H1 (cell line): ENCODE data around the gene OASL. TPM values are rescaled to one million over a fixed set of nuclear protein-coding genes. Genes with fewer than 3 reads are reported as not detected.

Source experiments
- CTCF ChIA-PET: fragments of 300-600 bp; sonication (Branson Sonifier 250); formaldehyde crosslinking; loops from one replicate; lab custom pipeline; 2021; ENCODE audit not compliant: partially characterized antibody; lab: Charles Lee
- POLR2A ChIA-PET: fragments of 300-600 bp; sonication (Branson Sonifier 250); formaldehyde crosslinking; loops from one replicate; lab custom pipeline; 2021; ENCODE audit warnings: inconsistent platforms; ENCODE audit not compliant: partially characterized antibody; lab: Charles Lee
- DNase-seq, 2 experiments: peaks; one replicate each; pipeline versions ENCODE4 v3.0.0 to v3.0.0-alpha.2; 2010 to 2022; ENCODE audit warnings: low spot score in 2 of 2, low read depth in 1 of 2, mixed read lengths in 1 of 2
- FAIRE-seq: peaks from 2 replicates; lab custom pipeline; 2011; peaks lifted over from hg19 to GRCh38; lab: Jason Lieb, UNC
- H2AFZ ChIP-seq: 2 replicates; pipeline ENCODE4 v1.8.1; 2012; ENCODE audit warnings: low read length, inconsistent platforms
- H2AK5ac ChIP-seq: 2 replicates; pipeline ENCODE4 v1.6.1; 2013; ENCODE audit warnings: low read depth, low read length
- H2BK120ac ChIP-seq: replicated peaks from 2 replicates; pipeline ENCODE3; 2013; ENCODE audit warnings: low read depth, low read length, inconsistent platforms
- H2BK12ac ChIP-seq: 2 replicates; pipeline ENCODE4 v1.6.1; 2013; ENCODE audit warnings: low read depth, low read length
- H2BK15ac ChIP-seq: 2 replicates; pipeline ENCODE4 v1.6.1; 2013; ENCODE audit warnings: low read length
- H2BK20ac ChIP-seq: 2 replicates; pipeline ENCODE4 v1.6.1; 2013; ENCODE audit warnings: low read length
- H2BK5ac ChIP-seq: 2 replicates; pipeline ENCODE4 v1.6.1; 2013; ENCODE audit warnings: low read depth, low read length
- H3K14ac ChIP-seq: 2 replicates; pipeline ENCODE4 v1.6.1; 2013; ENCODE audit warnings: inconsistent platforms; ENCODE audit not compliant: insufficient read length
- H3K18ac ChIP-seq: 2 replicates; pipeline ENCODE4 v1.6.1; 2013; ENCODE audit warnings: low read length; ENCODE audit errors: extremely low read depth
- H3K23ac ChIP-seq: 2 replicates; pipeline ENCODE4 v1.6.1; 2013; ENCODE audit warnings: inconsistent platforms; ENCODE audit not compliant: insufficient read length
- H3K23me2 ChIP-seq: 2 replicates; pipeline ENCODE4 v1.6.1; 2013; ENCODE audit warnings: low read depth, low read length
- H3K27ac ChIP-seq: 2 replicates; pipeline ENCODE4 v1.6.1; 2011; ENCODE audit warnings: low read depth, low read length, inconsistent platforms
- H3K27me3 ChIP-seq, 4 experiments: replicated peaks in 1 of 4; 1 replicate in 1 of 4; 2 replicates in 3 of 4; pipeline versions ENCODE4 v1.6.1 to v1.8.1; 2011 to 2013; ENCODE audit warnings: low read length in 3 of 4, mild to moderate bottlenecking in 3 of 4, inconsistent platforms in 2 of 4, mixed read lengths in 2 of 4, moderate library complexity in 1 of 4; ENCODE audit not compliant: control insufficient read depth in 3 of 4, insufficient read depth in 3 of 4; ENCODE audit errors: extremely low read depth in 1 of 4
- H3K36me3 ChIP-seq, 4 experiments: 2 replicates each; pipeline versions ENCODE4 v1.6.1 to v1.8.1; 2011 to 2013; ENCODE audit warnings: mild to moderate bottlenecking in 4 of 4, low read length in 3 of 4, moderate library complexity in 2 of 4, control low read depth in 1 of 4, inconsistent platforms in 1 of 4; ENCODE audit not compliant: insufficient read depth in 4 of 4, control insufficient read depth in 2 of 4
- H3K4ac ChIP-seq: replicated peaks from 2 replicates; pipeline ENCODE3; 2013; ENCODE audit warnings: low read length, low read depth, mixed read lengths, inconsistent platforms; ENCODE audit not compliant: insufficient read length
- H3K4me1 ChIP-seq, 4 experiments: replicated peaks in 1 of 4; 1 replicate in 1 of 4; 2 replicates in 3 of 4; pipeline versions ENCODE4 v1.6.1 to v1.8.1; 2011 to 2013; ENCODE audit warnings: low read length in 3 of 4, inconsistent platforms in 2 of 4, mixed read lengths in 1 of 4; ENCODE audit not compliant: insufficient read depth in 4 of 4, control insufficient read depth in 3 of 4
- H3K4me2 ChIP-seq, 2 experiments: 2 replicates each; pipeline versions ENCODE4 v1.6.1 to v1.8.1; 2011 to 2013; ENCODE audit warnings: low read depth in 2 of 2, low read length in 2 of 2, control low read depth in 1 of 2, inconsistent platforms in 1 of 2, mild to moderate bottlenecking in 1 of 2; ENCODE audit not compliant: insufficient read depth in 1 of 2
- H3K4me3 ChIP-seq, 4 experiments: fragments of 200-600, 300-600 bp in 1 of 4; sonication (generic), shearing (Covaris generic), sonication (Bioruptor Twin) in 1 of 4; 2 replicates each; pipeline versions ENCODE4 v1.5.1 to v1.8.1; 2011 to 2016; ENCODE audit warnings: low read length in 4 of 4, low read depth in 3 of 4, control low read depth in 2 of 4, inconsistent platforms in 2 of 4, mild to moderate bottlenecking in 2 of 4, mixed read lengths in 1 of 4, moderate library complexity in 1 of 4; ENCODE audit not compliant: insufficient read depth in 2 of 4; ENCODE audit errors: extremely low read depth in 1 of 4
- H3K56ac ChIP-seq: replicated peaks from 2 replicates; pipeline ENCODE3; 2013; ENCODE audit warnings: low read depth, mild to moderate bottlenecking, mixed read lengths, low read length, inconsistent platforms; ENCODE audit not compliant: insufficient read length
- H3K79me1 ChIP-seq: 2 replicates; pipeline ENCODE4 v1.6.1; 2013; ENCODE audit warnings: low read depth, low read length, control low read depth
- H3K79me2 ChIP-seq, 2 experiments: 2 replicates each; pipeline versions ENCODE4 v1.6.1 to v1.8.1; 2012 to 2013; ENCODE audit warnings: low read length in 2 of 2, mild to moderate bottlenecking in 2 of 2, inconsistent platforms in 1 of 2; ENCODE audit not compliant: insufficient read depth in 2 of 2, control insufficient read depth in 1 of 2
- H3K9ac ChIP-seq, 4 experiments: replicated peaks in 1 of 4; 1 replicate in 1 of 4; 2 replicates in 3 of 4; pipeline versions ENCODE4 v1.6.1 to v1.8.1; 2011 to 2013; ENCODE audit warnings: low read depth in 3 of 4, low read length in 3 of 4, control low read depth in 2 of 4, mild to moderate bottlenecking in 2 of 4, moderate library complexity in 2 of 4, inconsistent platforms in 1 of 4; ENCODE audit errors: extremely low read depth in 1 of 4
- H3K9me3 ChIP-seq, 2 experiments: 2 replicates each; pipeline versions ENCODE4 v1.6.1 to v1.8.1; 2012 to 2013; ENCODE audit warnings: mild to moderate bottlenecking in 2 of 2, moderate library complexity in 2 of 2, control low read depth in 1 of 2, inconsistent platforms in 1 of 2, low read depth in 1 of 2, low read length in 1 of 2, mixed read lengths in 1 of 2; ENCODE audit not compliant: insufficient read depth in 2 of 2
- H4K20me1 ChIP-seq, 2 experiments: replicated peaks in 1 of 2; 2 replicates each; pipeline versions ENCODE3 to v1.8.1; 2011 to 2013; ENCODE audit warnings: inconsistent platforms in 2 of 2, low read length in 2 of 2, mild to moderate bottlenecking in 1 of 2; ENCODE audit not compliant: insufficient read depth in 2 of 2, control insufficient read depth in 1 of 2
- H4K5ac ChIP-seq: 2 replicates; pipeline ENCODE4 v1.6.1; 2013; ENCODE audit warnings: low read length, low read depth, mixed read lengths, inconsistent platforms; ENCODE audit not compliant: insufficient read length
- H4K8ac ChIP-seq: 2 replicates; pipeline ENCODE4 v1.8.0; 2013; ENCODE audit warnings: mild to moderate bottlenecking, moderate library complexity, low read length, inconsistent platforms; ENCODE audit not compliant: insufficient read depth; ENCODE audit errors: extremely low read depth
- H4K91ac ChIP-seq: replicated peaks from 2 replicates; pipeline ENCODE3; 2013; ENCODE audit warnings: low read length, mixed read lengths, inconsistent platforms; ENCODE audit not compliant: insufficient read length
- ATF2 ChIP-seq: IDR thresholded peaks from 2 replicates; pipeline ENCODE4 v1.6.1; 2012; ENCODE audit warnings: low read length, inconsistent platforms
- EGR1 ChIP-seq: IDR thresholded peaks from 2 replicates; pipeline ENCODE4 v1.6.1; 2011; ENCODE audit warnings: low read depth, low read length, borderline replicate concordance
- EZH2 ChIP-seq: fragments of 200-600 bp; sonication (generic); IDR thresholded peaks from 2 replicates; pipeline ENCODE4 v1.7.1; 2012; ENCODE audit warnings: low read depth, mild to moderate bottlenecking, moderate library complexity, low read length, inconsistent platforms; ENCODE audit not compliant: severe bottlenecking
- GABPA ChIP-seq: IDR thresholded peaks from 2 replicates; pipeline ENCODE4 v1.6.1; 2011; ENCODE audit warnings: mild to moderate bottlenecking, low read length, moderate library complexity, borderline replicate concordance; ENCODE audit not compliant: insufficient read depth
- RAD21 ChIP-seq, 2 experiments: IDR thresholded peaks in 1 of 2; conservative IDR thresholded peaks in 1 of 2; 2 replicates each; pipeline ENCODE4 v1.6.1; 2011; ENCODE audit warnings: low read depth in 2 of 2, low read length in 2 of 2, improper control_type of control experiment in 1 of 2, inconsistent platforms in 1 of 2, mild to moderate bottlenecking in 1 of 2, moderate library complexity in 1 of 2
- SIN3A ChIP-seq, 2 experiments: IDR thresholded peaks in 1 of 2; conservative IDR thresholded peaks in 1 of 2; 2 replicates each; pipeline ENCODE4 v1.6.1; 2011 to 2012; ENCODE audit warnings: low read length in 2 of 2, improper control_type of control experiment in 1 of 2, low read depth in 1 of 2, mild to moderate bottlenecking in 1 of 2
- TBP ChIP-seq: IDR thresholded peaks from 2 replicates; pipeline ENCODE4 v1.6.1; 2011; ENCODE audit warnings: low read depth, low read length, improper control_type of control experiment
- TCF12 ChIP-seq: IDR thresholded peaks from 2 replicates; pipeline ENCODE4 v1.6.1; 2011; ENCODE audit warnings: low read depth, mild to moderate bottlenecking, low read length
- WGBS, 2 experiments: shearing (Covaris generic) in 1 of 2; methylation state at CpG; one replicate each; pipeline versions ENCODE4 v1.1.6 to v1.1.7; 2013 to 2015; ENCODE audit warnings: low lambda C conversion rate in 2 of 2, mixed read lengths in 2 of 2, inconsistent platforms in 1 of 2, low coverage in 1 of 2, missing lambda C conversion rate in 1 of 2; ENCODE audit not compliant: insufficient replicate concordance in 2 of 2, insufficient coverage in 1 of 2, insufficient read length in 1 of 2; ENCODE audit errors: extremely low coverage in 1 of 2, missing lambda C conversion rate in 1 of 2; 5-methylcytosine and 5-hydroxymethylcytosine counted together
- polyA plus RNA-seq, 7 experiments: library from polyadenylated mRNA; depleted of rRNA in 3 of 7; stranded (reverse) in 5 of 7; unstranded in 2 of 7; fragments of >200 nt in 5 of 7; fragments of 200-250 nt in 2 of 7; gene quantifications; 1 replicate in 5 of 7; 2 replicates in 1 of 7; 4 replicates in 1 of 7; pipeline versions ENCODE4 v1.2.1 to v1.2.3, GENCODE V29; 2011 to 2013; ENCODE audit warnings: missing spikeins in 2 of 7, mixed read lengths in 2 of 7
- total RNA-seq: library from RNA; stranded (reverse); fragmentation: NEBNext Ultra II Directional; extraction: Animal tissue kit (Norgen Biotek cat#: 25700); gene quantifications from 2 replicates; pipeline ENCODE4 v1.2.1, GENCODE V29; 2021

OASL gene
- total and polyA plus RNA-seq, 2 of the 8 experiments (the other 6 are each of a cell fraction or from before 2014, with no cell fraction given) = not detected

GRCh38 chr12:120979862-120980696, 59.0 kb downstream of the OASL start:
- Histone ChIP-seq H4K8ac (no peak overlapping the region), H3K27me3 (no peaks in the 10 kb centered on the region), H3K18ac (no peak overlapping the region; the same call in none of the 2 replicates), H3K56ac (no peak overlapping the region), H2AK5ac (no peak overlapping the region), H2AFZ (no peak overlapping the region), H3K79me2 (no peaks in the 10 kb centered on the region), H2BK5ac (no peak overlapping the region), H3K23ac (no peak overlapping the region), H3K36me3 (no peaks in the 10 kb centered on the region), H3K27ac (no peak overlapping the region), H3K9me3 (no peaks in the 10 kb centered on the region), H3K79me1 (no peaks in the 10 kb centered on the region), H4K20me1 (no peaks in the 10 kb centered on the region), H2BK120ac (no peak overlapping the region), H3K4me1 (peaks cover 0 to 11% (median 1%) of the 10 kb centered on the region in 4 experiments; a peak in 4 of 7 replicates), H3K23me2 (peaks cover 2% of the 10 kb centered on the region; the same call in 1 of the 2 replicates), H3K4me2 (peak overlapping the region in 1 of 2 experiments; percentile 28; a peak in 1 of 4 replicates), H2BK15ac (no peak overlapping the region), H4K91ac (no peak overlapping the region), H3K4ac (peak overlapping the region; percentile 21), H3K9ac (no peak overlapping the region), H2BK20ac (0 out of 2 replicates have a peak overlapping the region, but pooled peaks have one; percentile 48), H3K4me3 (no peak overlapping the region), H4K5ac (no peak overlapping the region), H3K14ac (no peak overlapping the region), H2BK12ac (no peak overlapping the region)
- no peak for FAIRE-seq
- TF ChIP-seq EGR1 = no peak
- no peak for TF ChIP-seq TBP
- no peak for TF ChIP-seq GABPA
- peak; percentile 91; the same call in 1 of the 2 replicates for TF ChIP-seq TCF12
- peak in 1 of 2 experiments; percentile 10; a peak in 1 of 4 replicates for TF ChIP-seq RAD21 (IDR thresholded peaks at IDR 0.05 in 1 of 2, conservative IDR thresholded peaks at IDR 0.05 in 1 of 2; ENCODE audit: low read depth in 2 of 2, low read length in 2 of 2)
- no peak for TF ChIP-seq EZH2
- TF ChIP-seq SIN3A (conservative IDR thresholded peaks at IDR 0.05 in 1 of 2, IDR thresholded peaks at IDR 0.05 in 1 of 2; ENCODE audit: low read depth in 1 of 2, low read length in 2 of 2) = 0 out of 4 replicates have a peak, but pooled peaks of 1 of the 2 experiments have one; percentile 31
- TF ChIP-seq ATF2 = no peak
- 76% methylated on average over 10 of the region's 11 CpGs; no CpG with 5 or more reads in 1 of the 2 experiments for WGBS, 2 experiments
- POLR2A ChIA-PET = interaction anchor here (2.1 to 2.2 kb wide), 2 partner anchors 16 to 23 kb away, joined by 5 to 8 read pairs; no protein-coding TSS in a partner anchor
- CTCF ChIA-PET = interaction anchor here (1.2 to 2.3 kb wide), 4 partner anchors 9 to 242 kb away, joined by 4 to 26 read pairs (median 9); no protein-coding TSS in a partner anchor
- peak in 1 of 2 experiments; percentile 69 for DNase-seq
